Heart left ventricle (tissue), 16 donors: ENCODE data around the gene SH3BP4. TPM values are rescaled to one million over a fixed set of nuclear protein-coding genes. Genes with fewer than 3 reads are reported as not detected.

ENCODE experiments used
- ATAC-seq, 4 donors: fragments of 200-7000 bp; cut with Tn5 transposase; one replicate each; pipeline ENCODE4 v1.9.1; 2020 to 2022; ENCODE audit warnings: moderate library complexity in 4 of 4, mild to moderate bottlenecking in 3 of 4, moderate number of reproducible peaks in 1 of 4
- DNase-seq, 5 donors: peaks; one replicate each; pipeline ENCODE4 v3.0.0-alpha.2; 2020
- H3K27ac ChIP-seq, 12 donors: fragments of 200-600 bp; sonication (generic) in 4 of 12; one replicate each; pipeline versions ENCODE4 v1.5.0 to v1.8.0; 2016 to 2022; ENCODE audit warnings: mild to moderate bottlenecking in 2 of 12
- H3K27me3 ChIP-seq, 9 donors: fragments of 200-600 bp; sonication (generic) in 2 of 9; one replicate each; pipeline versions ENCODE4 v1.5.1 to v1.8.0; 2016 to 2022; ENCODE audit warnings: mild to moderate bottlenecking in 3 of 9
- H3K36me3 ChIP-seq, 9 donors: fragments of 200-600 bp; sonication (generic) in 2 of 9; one replicate each; pipeline versions ENCODE4 v1.5.0 to v1.8.0; 2018 to 2022; ENCODE audit warnings: mild to moderate bottlenecking in 2 of 9
- H3K4me1 ChIP-seq, 12 donors: fragments of 200-600 bp; sonication (generic) in 4 of 12; one replicate each; pipeline versions ENCODE4 v1.5.0 to v1.8.0; 2016 to 2022; ENCODE audit warnings: mild to moderate bottlenecking in 3 of 12
- H3K4me3 ChIP-seq, 12 donors: fragments of 200-600 bp; sonication (generic) in 4 of 12; one replicate each; pipeline versions ENCODE4 v1.5.0 to v1.8.0; 2017 to 2022; ENCODE audit warnings: mild to moderate bottlenecking in 9 of 12, moderate library complexity in 4 of 12
- H3K9me3 ChIP-seq, 12 donors: fragments of 200-600 bp; sonication (generic) in 4 of 12; one replicate each; pipeline versions ENCODE4 v1.5.0 to v1.8.0; 2016 to 2022; ENCODE audit warnings: mild to moderate bottlenecking in 1 of 12
- CTCF ChIP-seq, 12 donors: fragments of 200-600 bp; sonication (generic) in 4 of 12; IDR thresholded peaks; one replicate each; pipeline versions ENCODE4 v1.5.0 to v1.8.0; 2018 to 2022; ENCODE audit warnings: antibody characterized with exemption in 12 of 12, mild to moderate bottlenecking in 5 of 12
- POLR2A ChIP-seq, 2 donors: fragments of 450-650 bp; IDR thresholded peaks; one replicate each; pipeline ENCODE4 v1.6.1; 2017; ENCODE audit warnings: antibody characterized with exemption in 2 of 2, mild to moderate bottlenecking in 2 of 2, moderate library complexity in 2 of 2
- WGBS, 4 donors: extraction: QIAGEN DNeasy Blood & Tissue Kit in 2 of 4; methylation state at CpG; one replicate each; pipeline versions ENCODE4 v1.1.5 to v1.1.7; 2013 to 2018; 5-methylcytosine and 5-hydroxymethylcytosine counted together
- intact Hi-C, 10 donors: fragments of 100-400 bp; cut with DNase I; formaldehyde crosslinking; loops; one replicate each; pipeline versions ENCODE4 v1.11.1 to v1.14.2; 2022
- polyA plus RNA-seq, 2 donors: library from polyadenylated mRNA; stranded (reverse); fragments of 200-250 nt; gene quantifications; one replicate each; pipeline ENCODE4 v1.2.3, GENCODE V29; 2013
- total RNA-seq, 9 donors: library from RNA; depleted of rRNA in 2 of 9; stranded (reverse); fragments of >200 nt in 2 of 9; fragmentation: NEBNext Ultra II Directional in 3 of 9; extraction: Animal tissue kit (Norgen Biotek cat#: 25700) in 3 of 9; gene quantifications; one replicate each; pipeline versions ENCODE4 v1.1.0 to v1.2.4, GENCODE V29; 2016 to 2023
- donor health status: ischemic (EF 13 %, LVEDD 7.1; RV severe dilation, severe dysfunction).
- donor health status: healthy with polysubstance abuse.
- donor health status: DM: no; HTN: yes; CAD: no.
- donor health status: DM: no; HTN: no; CAD: no.
- donor health status: ischemic (EF 25% LVEDD 6.9; RV normal size, moderate dysfunction).
- donor health status: ischemic (EF 25% LVEDD 5.7; RV mildly dilated, moderate dysfunction).
- donor health status: healthy.
- donor health status: DM: yes; HTN: yes; CAD: no.
- donor health status: ischemic (EF 35%, LVEDD 5.7; RV mildly dilated, moderate dysfunction).
- donor health status: nonischemic (EF 11% LVEDD 7.7; RV severe dilation, severe dysfunction).
- donor health status: DM: yes; HTN: yes; CAD: no.
- donor health status: PGD.
- donor health status: ischemic (EF 29% LVEDD 5.4; RV normal size, mild dysfunction).
- donor health status: nonischemic (EF 23%, LVEDD 6.1; RV moderate dilation, normal function).

The SH3BP4 gene
- total and polyA plus RNA-seq, 11 donors: 5.4 to 33.5 (median 12.4) TPM

- peak overlapping the region in 11 of 12 donors; percentile 6 to 76 (median 47) for H3K27ac ChIP-seq
- ATAC-seq: peak; percentile 61 to 77 (median 72)
- no peaks in the 10 kb centered on the region for H3K27me3 ChIP-seq
- H3K4me1 ChIP-seq: peaks cover 0 to 25% (median 3%) of the 10 kb centered on the region in 12 donors
- DNase-seq: peak; percentile 61 to 81 (median 73)
- 11 to 18% (median 17%) methylated on average over 17 of the region's 17 CpGs for WGBS, 4 donors
- intact Hi-C loops: loop anchor here in 2 of 10 donors (5.0 kb wide), 2 partner anchors 76 to 86 kb away; no protein-coding TSS in a partner anchor
- peaks cover 0 to 12% (median 0%) of the 10 kb centered on the region in 12 donors for H3K9me3 ChIP-seq
- H3K36me3 ChIP-seq: no peaks in the 10 kb centered on the region
- H3K4me3 ChIP-seq: peak overlapping the region in 9 of 12 donors; percentile 6 to 36 (median 29)
- TF ChIP-seq CTCF (IDR thresholded peaks at IDR 0.05): peak in 4 of 12 donors; percentile 6 to 31 (median 20)
- TF ChIP-seq POLR2A (IDR thresholded peaks at IDR 0.05): no peak
Measured at GRCh38 chr2:235087832-235088495, 136.1 kb downstream of the SH3BP4 start.

GRCh38 chr2:235088496-235088921, 136.7 kb downstream of the SH3BP4 start:
- DNase-seq (peak in 1 of 5 donors; percentile 15), ATAC-seq (peak in 1 of 4 donors; percentile 26)
- H3K4me3 ChIP-seq: peak overlapping the region in 9 of 12 donors; percentile 6 to 36 (median 29)
- WGBS, 4 donors: 29 to 51% (median 32%) methylated on average over 10 of the region's 10 CpGs
- no peaks in the 10 kb centered on the region for H3K36me3 ChIP-seq
- intact Hi-C loops: loop anchor here in 2 of 10 donors (5.0 kb wide), 2 partner anchors 76 to 86 kb away; no protein-coding TSS in a partner anchor
- TF ChIP-seq CTCF (IDR thresholded peaks at IDR 0.05): peak in 1 of 12 donors; percentile 11
- TF ChIP-seq POLR2A (IDR thresholded peaks at IDR 0.05): no peak
- peaks cover 0 to 23% (median 3%) of the 10 kb centered on the region in 12 donors for H3K4me1 ChIP-seq
- H3K9me3 ChIP-seq: peaks cover 0 to 12% (median 0%) of the 10 kb centered on the region in 12 donors
- H3K27me3 ChIP-seq: no peaks in the 10 kb centered on the region
- peak overlapping the region in 9 of 12 donors; percentile 6 to 76 (median 50) for H3K27ac ChIP-seq

GRCh38 chr2:235091421-235091820, 139.6 kb downstream of the SH3BP4 start:
- Histone ChIP-seq H3K9me3 (no peaks in the 10 kb centered on the region), H3K27me3 (no peaks in the 10 kb centered on the region), H3K4me1 (peaks cover 0 to 21% (median 3%) of the 10 kb centered on the region in 12 donors), H3K4me3 (no peak overlapping the region), H3K27ac (no peak overlapping the region), H3K36me3 (no peaks in the 10 kb centered on the region)
- intact Hi-C loops: loop anchor here in 2 of 10 donors (10.0 kb wide), 2 partner anchors 87 to 207 kb away; no protein-coding TSS in a partner anchor
- 89 to 97% (median 91%) methylated on average over 4 of the region's 4 CpGs for WGBS, 4 donors
- no peak for TF ChIP-seq POLR2A (IDR thresholded peaks at IDR 0.05)
- no peak for TF ChIP-seq CTCF (IDR thresholded peaks at IDR 0.05)
- ATAC-seq (no peak), DNase-seq (no peak)

- ATAC-seq (no peak), DNase-seq (no peak)
- WGBS, 4 donors: 87 to 93% (median 92%) methylated on average over 7 to 9 of the region's 9 CpGs
- no peaks in the 10 kb centered on the region for H3K36me3 ChIP-seq
- no peak overlapping the region for H3K27ac ChIP-seq
- no peaks in the 10 kb centered on the region for H3K9me3 ChIP-seq
- intact Hi-C loops: loop anchor here in 2 of 10 donors (10.0 kb wide), 2 partner anchors 87 to 207 kb away; no protein-coding TSS in a partner anchor
- TF ChIP-seq POLR2A (IDR thresholded peaks at IDR 0.05) (no peak), CTCF (IDR thresholded peaks at IDR 0.05) (no peak)
- peaks cover 0 to 21% (median 3%) of the 10 kb centered on the region in 12 donors for H3K4me1 ChIP-seq
- no peaks in the 10 kb centered on the region for H3K27me3 ChIP-seq
- H3K4me3 ChIP-seq: no peak overlapping the region
Measured at GRCh38 chr2:235091983-235092382, 140.2 kb downstream of the SH3BP4 start.
